Activated naive CD8-positive, alpha-beta T cell treated with anti-CD3 and anti-CD28 coated beads, Interleukin-2, amount 50 U/mL, for 16 hours (primary cell): ENCODE measurements around the gene KLRB1.
"Not testable (repeated sequence)": the region's sequence is repeated elsewhere in the genome, so short reads cannot be mapped to it uniquely, and the experiment has no call there.

Source experiments
- DNase-seq: peaks from one replicate; pipeline ENCODE4 v3.0.0-alpha.2; 2020; ENCODE audit warnings: low read depth, low spot score

The KLRB1 gene

GRCh38 chr12:9607716-9608115, at the start of gene KLRB1:
TSS of gene KLRB1 (minus strand) at chr12:9607916. CDS start at chr12:9607839, 77 bp downstream.
- no peak for DNase-seq

GRCh38 chr12:9651265-9651729, 43.6 kb upstream of the KLRB1 start:
- peak; percentile 29 for DNase-seq

- no peak for DNase-seq
Observed at GRCh38 chr12:9650151-9650576, 42.4 kb upstream of the KLRB1 start.

- DNase-seq = no peak
Observed at GRCh38 chr12:9649532-9649940, 41.8 kb upstream of the KLRB1 start.

GRCh38 chr12:9648701-9649531, 41.2 kb upstream of the KLRB1 start:
- DNase-seq = no peak

GRCh38 chr12:9647825-9648700, 40.3 kb upstream of the KLRB1 start:
- peak; percentile 87 for DNase-seq

- DNase-seq = no peak
Observed at GRCh38 chr12:9646794-9647781, 39.4 kb upstream of the KLRB1 start.

- DNase-seq = not testable (repeated sequence)
Observed at GRCh38 chr12:9644985-9645551, 37.4 kb upstream of the KLRB1 start.

- no peak for DNase-seq
Observed at GRCh38 chr12:9643266-9643660, 35.5 kb upstream of the KLRB1 start.

GRCh38 chr12:9642606-9643265, 35.0 kb upstream of the KLRB1 start:
- no peak for DNase-seq

- DNase-seq = no peak
Observed at GRCh38 chr12:9640024-9640423, 32.3 kb upstream of the KLRB1 start.

GRCh38 chr12:9636851-9637206, 29.1 kb upstream of the KLRB1 start:
- no peak for DNase-seq

GRCh38 chr12:9636150-9636850, 28.6 kb upstream of the KLRB1 start:
- no peak for DNase-seq

- no peak for DNase-seq
Observed at GRCh38 chr12:9634969-9635754, 27.4 kb upstream of the KLRB1 start.

GRCh38 chr12:9634177-9634803, 26.6 kb upstream of the KLRB1 start:
- DNase-seq = peak; percentile 62

- no peak for DNase-seq
Observed at GRCh38 chr12:9632766-9633165, 25.1 kb upstream of the KLRB1 start.

- no peak for DNase-seq
Observed at GRCh38 chr12:9626821-9627220, 19.1 kb upstream of the KLRB1 start.

- no peak for DNase-seq
Observed at GRCh38 chr12:9626291-9626690, 18.6 kb upstream of the KLRB1 start.

GRCh38 chr12:9625019-9625418, 17.3 kb upstream of the KLRB1 start:
- DNase-seq = no peak
